Left lung (tissue), 10 donors: ENCODE measurements around the gene ARSD. TPM values are rescaled to one million over a fixed set of nuclear protein-coding genes. Genes with fewer than 3 reads are reported as not detected.

Experiments used
- ATAC-seq: fragments of 200-7000 bp; cut with Tn5 transposase; one replicate; pipeline ENCODE4 v1.9.1; 2020; ENCODE audit warnings: moderate library complexity
- DNase-seq, 4 donors: peaks; one replicate each; pipeline ENCODE4 v3.0.0-alpha.2; 2013 to 2020
- H3K27ac ChIP-seq, 2 donors: fragments of 200-600 bp; sonication (generic) in 1 of 2; one replicate each; pipeline versions ENCODE4 v1.5.0 to v1.8.0; 2020 to 2021
- H3K27me3 ChIP-seq, 2 donors: fragments of 200-600 bp; sonication (generic) in 1 of 2; one replicate each; pipeline versions ENCODE4 v1.5.0 to v1.8.0; 2020 to 2021
- H3K36me3 ChIP-seq, 2 donors: fragments of 200-600 bp; sonication (generic) in 1 of 2; one replicate each; pipeline versions ENCODE4 v1.5.0 to v1.8.0; 2020 to 2021
- H3K4me1 ChIP-seq, 2 donors: fragments of 200-600 bp; one replicate each; pipeline ENCODE4 v1.8.0; 2021
- H3K4me3 ChIP-seq, 2 donors: fragments of 200-600 bp; sonication (generic) in 1 of 2; one replicate each; pipeline versions ENCODE4 v1.5.0 to v1.8.0; 2020 to 2021; ENCODE audit warnings: mild to moderate bottlenecking in 1 of 2
- H3K9me3 ChIP-seq, 2 donors: fragments of 200-600 bp; sonication (generic) in 1 of 2; one replicate each; pipeline versions ENCODE4 v1.5.0 to v1.8.0; 2020 to 2021
- CTCF ChIP-seq, 2 donors: fragments of 200-600 bp; sonication (generic) in 1 of 2; IDR thresholded peaks; one replicate each; pipeline versions ENCODE4 v1.5.0 to v1.8.0; 2021; ENCODE audit warnings: antibody characterized with exemption in 2 of 2
- intact Hi-C, 2 donors: fragments of 100-400 bp; cut with DNase I; formaldehyde crosslinking; loops; one replicate each; pipeline versions ENCODE4 v1.11.2 to v1.14.2; 2022
- polyA plus RNA-seq, 6 donors: library from polyadenylated mRNA; unstranded; fragments of 120-200 nt; gene quantifications; one replicate each; pipeline ENCODE4 v1.2.1, GENCODE V29; 2013; ENCODE audit not compliant: insufficient read length in 6 of 6
- total RNA-seq, 2 donors: library from RNA; stranded (reverse); fragmentation: NEBNext Ultra II Directional; extraction: Animal tissue kit (Norgen Biotek cat#: 25700); gene quantifications; one replicate each; pipeline ENCODE4 v1.2.1, GENCODE V29; 2021
- donor health status: DM: no; HTN: yes; CAD: no.
- donor health status: DM: no; HTN: no; CAD: no.

Gene ARSD
- total and polyA plus RNA-seq, 8 donors = 22.7 to 65.2 (median 52.6) TPM

GRCh38 chrX:2870650-2871049 is 58.5 kb downstream of the ARSD start:
- ATAC-seq (no peak), DNase-seq (no peak)
- Histone ChIP-seq H3K27ac (no peak overlapping the region), H3K9me3 (no peaks in the 10 kb centered on the region), H3K4me1 (no peaks in the 10 kb centered on the region), H3K4me3 (no peak overlapping the region), H3K36me3 (no peaks in the 10 kb centered on the region), H3K27me3 (no peaks in the 10 kb centered on the region)
- intact Hi-C loops = no loop called here
- no peak for TF ChIP-seq CTCF (IDR thresholded peaks at IDR 0.05)

- intact Hi-C loops = no loop called here
- H3K4me3 ChIP-seq = no peak overlapping the region
- H3K27me3 ChIP-seq = no peaks in the 10 kb centered on the region
- DNase-seq (no peak), ATAC-seq (no peak)
- no peaks in the 10 kb centered on the region for H3K36me3 ChIP-seq
- no peak overlapping the region for H3K27ac ChIP-seq
- H3K9me3 ChIP-seq = no peaks in the 10 kb centered on the region
- no peaks in the 10 kb centered on the region for H3K4me1 ChIP-seq
- no peak for TF ChIP-seq CTCF (IDR thresholded peaks at IDR 0.05)
Observed at GRCh38 chrX:2867206-2867605, 61.9 kb downstream of the ARSD start.

GRCh38 chrX:2863646-2864045 is 65.5 kb downstream of the ARSD start:
- peak; percentile 58 for ATAC-seq

GRCh38 chrX:2862404-2862803 is 66.7 kb downstream of the ARSD start:
- no peak for TF ChIP-seq CTCF (IDR thresholded peaks at IDR 0.05)
- DNase-seq = no peak
- H3K4me1 ChIP-seq = no peaks in the 10 kb centered on the region
- intact Hi-C loops = no loop called here
- H3K36me3 ChIP-seq = no peaks in the 10 kb centered on the region
- H3K4me3 ChIP-seq = no peak overlapping the region
- H3K27me3 ChIP-seq = no peaks in the 10 kb centered on the region
- no peak for ATAC-seq
- no peak overlapping the region for H3K27ac ChIP-seq
- no peaks in the 10 kb centered on the region for H3K9me3 ChIP-seq

More at GRCh38 chrX:2863646-2864045, 65.5 kb downstream of the ARSD start:
- H3K4me3 ChIP-seq = no peak overlapping the region
- H3K4me1 ChIP-seq = no peaks in the 10 kb centered on the region
- TF ChIP-seq CTCF (IDR thresholded peaks at IDR 0.05) = no peak
- no peak overlapping the region for H3K27ac ChIP-seq
- DNase-seq = no peak
- no peaks in the 10 kb centered on the region for H3K36me3 ChIP-seq
- intact Hi-C loops = no loop called here
- H3K27me3 ChIP-seq = no peaks in the 10 kb centered on the region
- no peaks in the 10 kb centered on the region for H3K9me3 ChIP-seq

GRCh38 chrX:2859197-2859797 is 69.8 kb downstream of the ARSD start:
- no peak for TF ChIP-seq CTCF (IDR thresholded peaks at IDR 0.05)
- Histone ChIP-seq H3K27ac (no peak overlapping the region), H3K36me3 (no peaks in the 10 kb centered on the region), H3K9me3 (no peaks in the 10 kb centered on the region), H3K4me1 (no peaks in the 10 kb centered on the region), H3K4me3 (no peak overlapping the region), H3K27me3 (no peaks in the 10 kb centered on the region)
- DNase-seq (no peak), ATAC-seq (no peak)
- intact Hi-C loops = no loop called here
